CD4-positive, CD25-positive, alpha-beta regulatory T cell (primary cell): ENCODE measurements around the gene RSPH10B. TPM values are rescaled to one million over a fixed set of nuclear protein-coding genes. Genes with fewer than 3 reads are reported as not detected.
"Not testable (repeated sequence)": the region's sequence is repeated elsewhere in the genome, so short reads cannot be mapped to it uniquely, and the experiment has no call there.

ENCODE experiments used
- ATAC-seq, 2 donors: fragments of 150-1000 bp; cut with Tn5 transposase; one replicate each; pipeline ENCODE4 v1.10.0; 2021; ENCODE audit warnings: low read depth in 2 of 2, moderate number of reproducible peaks in 2 of 2, moderate library complexity in 1 of 2
- DNase-seq, 3 donors: peaks; one replicate each; pipeline versions ENCODE4 v3.0.0 to v3.0.0-alpha.2; 2012 to 2022; ENCODE audit warnings: mixed read lengths in 1 of 3
- H3K27ac ChIP-seq: one replicate; pipeline ENCODE4 v1.7.0; 2013; ENCODE audit warnings: mild to moderate bottlenecking, low read length; ENCODE audit not compliant: insufficient read depth, poor library complexity, severe bottlenecking
- H3K27me3 ChIP-seq: one replicate; pipeline ENCODE4 v1.7.0; 2013; ENCODE audit warnings: low read length; ENCODE audit not compliant: control insufficient read depth, insufficient read depth
- H3K36me3 ChIP-seq: one replicate; pipeline ENCODE4 v1.7.0; 2013; ENCODE audit warnings: mild to moderate bottlenecking, low read length, moderate library complexity; ENCODE audit not compliant: control insufficient read depth, insufficient read depth
- H3K4me1 ChIP-seq: 2 replicates; pipeline ENCODE4 v1.7.0; 2013; ENCODE audit warnings: mild to moderate bottlenecking, low read length; ENCODE audit not compliant: insufficient read depth, control insufficient read depth, poor library complexity, severe bottlenecking
- H3K4me3 ChIP-seq: one replicate; pipeline ENCODE4 v1.7.0; 2013; ENCODE audit warnings: low read depth, mild to moderate bottlenecking, low read length, moderate library complexity
- H3K9me3 ChIP-seq, 2 experiments: 1 replicate in 1 of 2; 2 replicates in 1 of 2; pipeline ENCODE4 v1.7.0; 2013; ENCODE audit warnings: low read length in 2 of 2, mild to moderate bottlenecking in 1 of 2, moderate library complexity in 1 of 2; ENCODE audit not compliant: control insufficient read depth in 2 of 2
- H3K27ac Mint-ChIP-seq, 3 donors: one replicate each; pipeline ENCODE4 v1.8.0; 2020 to 2022; ENCODE audit warnings: mild to moderate bottlenecking in 3 of 3, mixed read lengths in 3 of 3, moderate library complexity in 2 of 3
- H3K27me3 Mint-ChIP-seq: one replicate; pipeline ENCODE4 v1.8.0; 2022; ENCODE audit warnings: mild to moderate bottlenecking, mixed read lengths
- H3K36me3 Mint-ChIP-seq: one replicate; pipeline ENCODE4 v1.8.0; 2020; ENCODE audit warnings: mixed read lengths
- H3K4me1 Mint-ChIP-seq, 4 donors: one replicate each; pipeline ENCODE4 v1.8.0; 2020 to 2022; ENCODE audit warnings: mixed read lengths in 4 of 4, mild to moderate bottlenecking in 1 of 4
- H3K4me3 Mint-ChIP-seq, 4 donors: one replicate each; pipeline ENCODE4 v1.8.0; 2020 to 2022; ENCODE audit warnings: mild to moderate bottlenecking in 4 of 4, mixed read lengths in 4 of 4, moderate library complexity in 3 of 4
- H3K9me3 Mint-ChIP-seq, 7 donors: one replicate each; pipeline ENCODE4 v1.8.0; 2020 to 2022; ENCODE audit warnings: mixed read lengths in 7 of 7, mild to moderate bottlenecking in 3 of 7, moderate library complexity in 2 of 7
- polyA plus RNA-seq, 4 donors: library from polyadenylated mRNA; unstranded; fragments of 300-500 nt; fragmentation: Illumina TruSeq; gene quantifications; one replicate each; pipeline ENCODE4 v1.2.3, GENCODE V29; 2021
- total RNA-seq: library from RNA; stranded (reverse); gene quantifications from one replicate; pipeline ENCODE4 v1.2.3, GENCODE V29; 2022

RSPH10B gene
- total and polyA plus RNA-seq, 5 donors from 2014 or later: not detected

DNA sequence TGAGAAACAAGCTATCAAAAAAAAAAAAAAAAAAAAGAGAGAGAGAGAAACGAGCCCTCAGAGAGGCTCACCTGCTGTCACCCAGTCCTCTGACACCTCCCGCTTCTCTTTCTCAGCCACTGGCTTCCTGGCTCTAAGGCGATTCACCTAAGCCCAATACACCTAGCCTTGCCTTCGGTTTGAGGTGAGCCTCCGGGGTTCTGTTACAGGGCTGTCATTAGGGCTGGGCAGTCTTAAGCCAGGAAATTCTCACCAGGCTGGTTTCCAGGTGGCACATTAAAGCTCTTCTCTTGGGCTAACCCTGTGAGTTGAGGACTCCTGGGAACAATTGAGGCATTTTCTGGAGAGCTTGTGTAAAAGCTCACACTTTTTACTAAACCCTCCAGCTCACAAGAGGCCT lies 82.5 kb downstream of the RSPH10B start:
- H3K36me3 ChIP-seq, H3K9me3 ChIP-seq, H3K9me3 Mint-ChIP-seq, H3K27ac ChIP-seq, H3K27ac Mint-ChIP-seq, H3K27me3 ChIP-seq, H3K4me1 ChIP-seq, H3K4me1 Mint-ChIP-seq, H3K4me3 Mint-ChIP-seq, H3K4me3 ChIP-seq, ATAC-seq, H3K36me3 Mint-ChIP-seq, DNase-seq, H3K27me3 Mint-ChIP-seq: not testable (repeated sequence)

DNA sequence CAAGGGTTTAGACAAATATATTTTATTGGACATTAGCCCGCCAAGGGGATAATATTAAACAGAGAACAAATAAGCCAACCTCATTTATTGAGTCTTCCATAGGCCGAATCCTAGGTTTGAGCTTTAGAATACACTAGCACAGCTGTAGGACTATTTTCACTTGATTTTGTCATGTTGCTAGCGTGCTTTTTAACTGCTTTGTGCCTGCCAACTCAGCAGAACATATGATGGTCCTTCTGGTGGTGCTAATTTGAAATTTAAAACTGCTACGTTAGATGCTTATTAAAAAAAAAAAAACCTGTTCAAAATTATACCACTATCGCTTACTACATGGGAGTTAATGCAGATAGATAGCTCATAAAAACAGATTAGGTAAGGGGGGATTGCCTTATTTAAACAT lies 86.1 kb downstream of the RSPH10B start:
- not testable (repeated sequence) for H3K27me3 ChIP-seq, H3K4me3 ChIP-seq, H3K36me3 ChIP-seq, H3K9me3 ChIP-seq, H3K27ac Mint-ChIP-seq, H3K4me3 Mint-ChIP-seq, H3K27me3 Mint-ChIP-seq, H3K27ac ChIP-seq, H3K9me3 Mint-ChIP-seq, ATAC-seq, H3K36me3 Mint-ChIP-seq, H3K4me1 ChIP-seq, DNase-seq, H3K4me1 Mint-ChIP-seq

DNA sequence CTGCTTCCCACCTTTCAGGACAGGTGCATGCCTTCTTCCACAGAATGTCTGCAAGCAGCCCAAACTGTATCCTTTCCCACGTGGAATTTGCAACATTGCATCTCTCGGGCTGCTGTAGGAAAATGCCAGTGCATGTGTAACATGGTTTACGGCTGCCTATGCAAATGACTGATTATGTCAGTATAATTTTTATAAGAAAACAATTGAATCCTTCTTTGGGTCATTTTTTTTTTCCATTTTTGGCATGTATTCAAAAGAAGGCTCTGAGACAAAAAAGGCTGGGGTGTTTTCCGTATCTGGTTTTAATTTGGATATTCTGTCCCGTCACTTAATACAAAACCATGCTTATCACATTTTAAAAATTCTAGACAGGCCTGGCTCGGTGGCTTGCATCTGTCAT lies 90.4 kb downstream of the RSPH10B start:
- H3K4me3 ChIP-seq, H3K9me3 Mint-ChIP-seq, H3K4me1 ChIP-seq, H3K27ac Mint-ChIP-seq, H3K4me1 Mint-ChIP-seq, H3K9me3 ChIP-seq, H3K36me3 ChIP-seq, H3K27me3 Mint-ChIP-seq, DNase-seq, H3K27ac ChIP-seq, H3K27me3 ChIP-seq, H3K36me3 Mint-ChIP-seq, ATAC-seq, H3K4me3 Mint-ChIP-seq: not testable (repeated sequence)

DNA sequence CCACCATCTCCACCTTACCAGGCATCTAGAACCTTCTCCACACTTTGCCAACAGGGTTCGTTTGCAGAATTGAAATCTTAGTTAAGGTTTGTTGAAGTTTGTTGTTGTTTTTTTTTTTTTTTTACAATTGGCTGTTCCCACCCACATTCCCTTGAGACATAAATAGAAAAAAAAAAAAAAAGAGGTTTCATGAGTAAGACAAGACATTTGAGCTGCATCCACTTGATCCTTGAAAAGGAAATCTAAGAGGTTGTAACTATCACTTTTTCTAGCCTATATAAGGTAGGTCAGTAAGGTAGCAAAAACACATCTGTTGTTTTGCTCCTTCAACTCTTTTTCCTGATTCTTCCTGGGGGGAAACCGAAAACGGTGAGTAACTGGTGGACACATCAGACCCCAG lies 90.9 kb downstream of the RSPH10B start:
- H3K36me3 Mint-ChIP-seq, H3K9me3 ChIP-seq, H3K4me3 Mint-ChIP-seq, H3K4me1 Mint-ChIP-seq, H3K27ac Mint-ChIP-seq, H3K4me3 ChIP-seq, H3K9me3 Mint-ChIP-seq, H3K36me3 ChIP-seq, H3K27me3 Mint-ChIP-seq, H3K27ac ChIP-seq, DNase-seq, H3K27me3 ChIP-seq, H3K4me1 ChIP-seq, ATAC-seq: not testable (repeated sequence)

Other genes with a start within 250 kb of the RSPH10B start
- 74.2 TPM for gene RNF216, start 189.0 kb downstream of the RSPH10B start, total RNA-seq
- 10 to 100 TPM; 17.7 to 26.7 (median 21.8) TPM for gene RNF216, start 189.0 kb downstream of the RSPH10B start, polyA plus RNA-seq
- 5.7 TPM for gene OCM, start 89.9 kb downstream of the RSPH10B start, total RNA-seq
- gene OCM, start 89.9 kb downstream of the RSPH10B start, polyA plus RNA-seq: 1 to 10 TPM; 1.2 to 3.9 (median 2.5) TPM
- 90.2 TPM for gene CCZ1, start 72.0 kb downstream of the RSPH10B start, total RNA-seq
- 100 to 1,000 TPM in 1 of 4 donors, 10 to 100 TPM in 3; 44.8 to 105 (median 71.8) TPM for gene CCZ1, start 72.0 kb downstream of the RSPH10B start, polyA plus RNA-seq
- 13.4 TPM for gene PMS2, start 38.4 kb upstream of the RSPH10B start, total RNA-seq
- 10 to 100 TPM in 1 of 4 donors, 1 to 10 TPM in 3; 7.1 to 13.3 (median 8.6) TPM for gene PMS2, start 38.4 kb upstream of the RSPH10B start, polyA plus RNA-seq
- gene AIMP2, start 38.6 kb upstream of the RSPH10B start, total RNA-seq: 9.6 TPM
- 10 to 100 TPM; 20.3 to 36.1 (median 27.9) TPM for gene AIMP2, start 38.6 kb upstream of the RSPH10B start, polyA plus RNA-seq
- not detected for gene ANKRD61, start 60.7 kb upstream of the RSPH10B start, total RNA-seq
- under 1 TPM in 3 of 4 donors, not detected in 1; 0.15 to 0.53 (median 0.32) TPM for gene ANKRD61, start 60.7 kb upstream of the RSPH10B start, polyA plus RNA-seq
- 65.1 TPM for gene EIF2AK1, start 88.5 kb upstream of the RSPH10B start, total RNA-seq
- gene EIF2AK1, start 88.5 kb upstream of the RSPH10B start, polyA plus RNA-seq: 10 to 100 TPM; 72.3 to 86.5 (median 78.4) TPM
- gene USP42, start 134.3 kb upstream of the RSPH10B start, total RNA-seq: 45.3 TPM
- 1 to 10 TPM; 3.9 to 9.0 (median 8.2) TPM for gene USP42, start 134.3 kb upstream of the RSPH10B start, polyA plus RNA-seq